ENCODE data around the gene KCNH2.

Gene KCNH2

GRCh38 chr7:150955519-150956394 lies 22.4 kb downstream of the KCNH2 start:
- TF ChIP-seq CTCF (IDR thresholded peaks at IDR 0.05; ENCODE audit: low read depth, low read length, poor library complexity, severe bottlenecking) (no peak), EZH2phosphoT487 (IDR thresholded peaks at IDR 0.05; ENCODE audit: borderline replicate concordance, low read length) (no peak)
- Histone ChIP-seq H3K36me3 (ENCODE audit: control insufficient read depth, low read length) (no peaks in the 10 kb centered on the region), H3K4me3 (ENCODE audit: low read length) (no peak overlapping the region), H3K79me2 (ENCODE audit: control insufficient read depth, low read length) (no peaks in the 10 kb centered on the region), H4K20me1 (ENCODE audit: control insufficient read depth, insufficient read depth, low read depth, low read length) (no peaks in the 10 kb centered on the region), H3K27ac (ENCODE audit: low read depth, low read length) (no peak overlapping the region), H3K4me2 (ENCODE audit: low read length) (no peak overlapping the region), H3K27me3 (ENCODE audit: control insufficient read depth, low read length) (no peaks in the 10 kb centered on the region), H3F3A (ENCODE audit: control insufficient read depth, insufficient read depth) (0 out of 2 replicates have a peak, but pooled peaks cover 3% of the 10 kb centered on the region), H3K4me1 (ENCODE audit: control insufficient read depth, low read length) (peaks cover under 1% of the 10 kb centered on the region), H3K9me2 (replicated peaks; ENCODE audit: control insufficient read depth, low read length) (no peaks in the 10 kb centered on the region), H3K9me3 (ENCODE audit: control insufficient read depth, insufficient read depth, low read length) (no peaks in the 10 kb centered on the region)

- H3K27me3 ChIP-seq (ENCODE audit: control insufficient read depth, low read length), result no peaks in the 10 kb centered on the region
- H3K4me1 ChIP-seq (ENCODE audit: control insufficient read depth, low read length), result no peaks in the 10 kb centered on the region
- no peak overlapping the region for H3K4me2 ChIP-seq (ENCODE audit: low read length)
- no peaks in the 10 kb centered on the region for H3K9me3 ChIP-seq (ENCODE audit: control insufficient read depth, insufficient read depth, low read length)
- H3K36me3 ChIP-seq (ENCODE audit: control insufficient read depth, low read length), result no peaks in the 10 kb centered on the region
- no peak overlapping the region for H3K27ac ChIP-seq (ENCODE audit: low read depth, low read length)
- TF ChIP-seq CTCF (IDR thresholded peaks at IDR 0.05; ENCODE audit: low read depth, low read length, poor library complexity, severe bottlenecking) (no peak), EZH2phosphoT487 (IDR thresholded peaks at IDR 0.05; ENCODE audit: borderline replicate concordance, low read length) (no peak)
- H3K9me2 ChIP-seq (replicated peaks; ENCODE audit: control insufficient read depth, low read length), result no peaks in the 10 kb centered on the region
- 0 out of 2 replicates have a peak, but pooled peaks cover 1% of the 10 kb centered on the region for H3F3A ChIP-seq (ENCODE audit: control insufficient read depth, insufficient read depth)
- no peaks in the 10 kb centered on the region for H4K20me1 ChIP-seq (ENCODE audit: control insufficient read depth, insufficient read depth, low read depth, low read length)
- H3K79me2 ChIP-seq (ENCODE audit: control insufficient read depth, low read length), result no peaks in the 10 kb centered on the region
- H3K4me3 ChIP-seq (ENCODE audit: low read length), result no peak overlapping the region
Observed at GRCh38 chr7:150954986-150955518, 23.1 kb downstream of the KCNH2 start.

- Histone ChIP-seq H3K36me3 (ENCODE audit: control insufficient read depth, low read length) (no peaks in the 10 kb centered on the region), H3K79me2 (ENCODE audit: control insufficient read depth, low read length) (no peaks in the 10 kb centered on the region), H3K27me3 (ENCODE audit: control insufficient read depth, low read length) (no peaks in the 10 kb centered on the region), H3K4me1 (ENCODE audit: control insufficient read depth, low read length) (no peaks in the 10 kb centered on the region), H3K9me2 (replicated peaks; ENCODE audit: control insufficient read depth, low read length) (no peaks in the 10 kb centered on the region), H3K9me3 (ENCODE audit: control insufficient read depth, insufficient read depth, low read length) (no peaks in the 10 kb centered on the region), H3F3A (ENCODE audit: control insufficient read depth, insufficient read depth) (no peaks in the 10 kb centered on the region), H4K20me1 (ENCODE audit: control insufficient read depth, insufficient read depth, low read depth, low read length) (no peaks in the 10 kb centered on the region), H3K4me2 (ENCODE audit: low read length) (no peak overlapping the region), H3K27ac (ENCODE audit: low read depth, low read length) (no peak overlapping the region), H3K4me3 (ENCODE audit: low read length) (no peak overlapping the region)
- TF ChIP-seq CTCF (IDR thresholded peaks at IDR 0.05; ENCODE audit: low read depth, low read length, poor library complexity, severe bottlenecking), result no peak
Observed at GRCh38 chr7:150954201-150954985, 23.7 kb downstream of the KCNH2 start.
